C4-2B (cell line): ENCODE results near the gene SUSD1.
"Not testable (repeated sequence)": the region's sequence is repeated elsewhere in the genome, so short reads cannot be mapped to it uniquely, and the experiment has no call there.

Source experiments
- H3K27ac ChIP-seq: fragments of 450-650 bp; 2 replicates; pipeline ENCODE4 v1.5.1; 2017
- CTCF ChIP-seq: fragments of 450-650 bp; conservative IDR thresholded peaks from 2 replicates; pipeline ENCODE4 v1.5.1; 2017; ENCODE audit warnings: mild to moderate bottlenecking
- ZFX ChIP-seq: fragments of 450-650 bp; IDR thresholded peaks from 2 replicates; pipeline ENCODE4 v1.6.1; 2017

SUSD1 gene

GRCh38 chr9:112140936-112141335 lies 34.2 kb downstream of the SUSD1 start:
- no peak overlapping the region for H3K27ac ChIP-seq
- TF ChIP-seq CTCF: no peak
- no peak for TF ChIP-seq ZFX

- TF ChIP-seq ZFX (no peak), CTCF (no peak)
- no peak overlapping the region for H3K27ac ChIP-seq
These were observed 38.0 kb downstream of the SUSD1 start for GRCh38 chr9:112137066-112137465.

GRCh38 chr9:112135706-112136105 lies 39.4 kb downstream of the SUSD1 start:
- H3K27ac ChIP-seq: no peak overlapping the region
- TF ChIP-seq CTCF (no peak), ZFX (no peak)

GRCh38 chr9:112133806-112134205 lies 41.3 kb downstream of the SUSD1 start:
- not testable (repeated sequence) for H3K27ac ChIP-seq

- no peak overlapping the region for H3K27ac ChIP-seq
These were observed 42.7 kb downstream of the SUSD1 start for GRCh38 chr9:112132356-112132755.

GRCh38 chr9:112130997-112131396 lies 44.1 kb downstream of the SUSD1 start:
- H3K27ac ChIP-seq: no peak overlapping the region
- TF ChIP-seq CTCF (no peak), ZFX (no peak)

More at GRCh38 chr9:112132356-112132755, 42.7 kb downstream of the SUSD1 start:
- TF ChIP-seq ZFX (no peak), CTCF (no peak)

GRCh38 chr9:112130347-112130746 lies 44.8 kb downstream of the SUSD1 start:
- TF ChIP-seq ZFX: no peak
- TF ChIP-seq CTCF: no peak
- H3K27ac ChIP-seq: no peak overlapping the region

GRCh38 chr9:112129246-112129645 lies 45.9 kb downstream of the SUSD1 start:
- TF ChIP-seq ZFX (no peak), CTCF (no peak)
- H3K27ac ChIP-seq: no peak overlapping the region

- H3K27ac ChIP-seq: not testable (repeated sequence)
These were observed 46.7 kb downstream of the SUSD1 start for GRCh38 chr9:112128399-112128798.
